Uterus (tissue), 2 donors: Measurements from ENCODE around the gene ZNF689.

Source experiments
- POLR2A ChIP-seq, 2 donors: fragments of 450-650 bp; IDR thresholded peaks; one replicate each; pipeline ENCODE4 v1.6.1; 2016; ENCODE audit warnings: antibody characterized with exemption in 2 of 2, mild to moderate bottlenecking in 1 of 2, moderate library complexity in 1 of 2
- TF ChIP-seq, protein P1 (sequence below), 4 experiments: fragments of 200-600 bp in 2 of 4; fragments of 450-650 bp in 2 of 4; sonication (generic) in 2 of 4; IDR thresholded peaks; one replicate each; pipeline ENCODE4 v1.5.1; 2016 to 2019; ENCODE audit warnings: antibody characterized with exemption in 4 of 4, mild to moderate bottlenecking in 2 of 4, moderate library complexity in 1 of 4

- TF ChIP-seq POLR2A (IDR thresholded peaks at IDR 0.05): no peak
- TF ChIP-seq, protein P1, sequence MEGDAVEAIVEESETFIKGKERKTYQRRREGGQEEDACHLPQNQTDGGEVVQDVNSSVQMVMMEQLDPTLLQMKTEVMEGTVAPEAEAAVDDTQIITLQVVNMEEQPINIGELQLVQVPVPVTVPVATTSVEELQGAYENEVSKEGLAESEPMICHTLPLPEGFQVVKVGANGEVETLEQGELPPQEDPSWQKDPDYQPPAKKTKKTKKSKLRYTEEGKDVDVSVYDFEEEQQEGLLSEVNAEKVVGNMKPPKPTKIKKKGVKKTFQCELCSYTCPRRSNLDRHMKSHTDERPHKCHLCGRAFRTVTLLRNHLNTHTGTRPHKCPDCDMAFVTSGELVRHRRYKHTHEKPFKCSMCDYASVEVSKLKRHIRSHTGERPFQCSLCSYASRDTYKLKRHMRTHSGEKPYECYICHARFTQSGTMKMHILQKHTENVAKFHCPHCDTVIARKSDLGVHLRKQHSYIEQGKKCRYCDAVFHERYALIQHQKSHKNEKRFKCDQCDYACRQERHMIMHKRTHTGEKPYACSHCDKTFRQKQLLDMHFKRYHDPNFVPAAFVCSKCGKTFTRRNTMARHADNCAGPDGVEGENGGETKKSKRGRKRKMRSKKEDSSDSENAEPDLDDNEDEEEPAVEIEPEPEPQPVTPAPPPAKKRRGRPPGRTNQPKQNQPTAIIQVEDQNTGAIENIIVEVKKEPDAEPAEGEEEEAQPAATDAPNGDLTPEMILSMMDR (IDR thresholded peaks at IDR 0.05): no peak
Measured at GRCh38 chr16:30600215-30600614, 10.0 kb downstream of the ZNF689 start.
